ENCODE results near the gene ARL13B.
"Not testable (repeated sequence)": the region's sequence is repeated elsewhere in the genome, so short reads cannot be mapped to it uniquely, and the experiment has no call there.

Gene ARL13B

DNA sequence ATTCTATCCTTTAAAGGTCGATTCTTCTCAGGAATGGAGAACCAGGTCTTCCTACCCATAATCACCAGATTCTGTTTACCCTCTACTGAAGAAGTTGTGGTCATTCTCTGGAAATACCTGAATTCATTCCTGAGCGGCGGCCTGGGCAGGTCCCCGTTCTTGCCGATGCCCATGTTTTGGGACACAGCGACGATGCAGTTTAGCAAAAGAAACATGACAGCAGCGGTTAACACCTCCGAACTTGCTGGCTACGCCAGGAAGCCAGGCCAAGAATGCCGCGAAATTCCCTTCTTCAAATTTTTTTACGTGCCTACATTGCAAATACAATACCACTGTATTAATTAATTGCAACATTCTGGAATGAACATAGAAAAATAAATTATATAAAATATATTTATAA, 81.3 kb downstream of the ARL13B start:
- no peak for DNase-seq (ENCODE audit: extremely low read depth in 1 of 2, low read depth in 1 of 2)

DNA sequence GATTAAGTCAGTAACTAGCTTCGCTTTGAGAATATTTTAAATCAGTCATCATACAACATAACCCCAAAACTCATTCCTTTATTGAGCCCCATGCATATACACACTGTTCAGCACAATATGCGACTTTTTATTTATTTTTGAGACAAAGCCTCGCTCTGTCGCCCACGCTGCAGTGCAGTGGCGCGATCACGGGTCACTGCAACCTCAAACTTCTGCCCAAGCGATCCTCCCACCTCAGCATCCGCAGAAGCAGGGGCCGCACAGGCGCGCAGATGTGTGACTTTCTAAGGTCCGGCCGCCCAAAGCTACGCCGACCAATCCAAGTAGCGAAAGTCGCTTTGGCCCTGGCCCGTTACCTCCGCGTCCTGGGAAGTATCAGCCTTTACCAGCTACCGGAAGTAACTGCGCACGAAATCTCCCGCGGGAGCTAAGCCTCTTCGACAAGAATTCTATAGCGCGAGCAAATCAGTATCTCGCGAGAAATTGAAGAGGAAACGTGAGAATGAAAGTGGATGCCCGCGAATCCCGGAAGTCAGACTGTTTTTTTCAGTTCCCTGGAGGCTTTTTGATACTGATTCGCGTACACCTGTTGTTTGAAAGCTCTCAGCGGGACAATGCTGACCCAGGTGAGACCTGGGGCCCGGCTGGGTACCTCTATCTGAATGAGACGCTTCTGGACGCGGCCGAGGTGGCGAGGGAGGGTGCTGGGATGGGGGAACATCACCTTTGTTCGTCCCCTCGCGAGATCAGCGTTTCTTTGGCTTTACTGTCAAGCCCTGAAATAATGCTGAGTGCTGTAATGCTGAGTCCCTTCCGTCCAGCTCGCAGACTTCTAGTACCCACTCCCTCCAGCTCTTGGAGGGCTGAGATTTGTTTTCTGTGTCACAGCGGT, 82.8 kb downstream of the ARL13B start, which contains the start of the genes DHFR2 and NSUN3:
Gene DHFR2 (minus strand): TSS at position 404 of the 892 bp plus-strand sequence. CDS start 1,405 bp downstream, outside the sequence.
Gene NSUN3 (plus strand): TSS at position 549 of the 892 bp plus-strand sequence. CDS start 66 bp downstream, at position 615.
- peak; percentile 51 to 62 for DNase-seq (ENCODE audit: extremely low read depth in 1 of 2, low read depth in 1 of 2)

DNA sequence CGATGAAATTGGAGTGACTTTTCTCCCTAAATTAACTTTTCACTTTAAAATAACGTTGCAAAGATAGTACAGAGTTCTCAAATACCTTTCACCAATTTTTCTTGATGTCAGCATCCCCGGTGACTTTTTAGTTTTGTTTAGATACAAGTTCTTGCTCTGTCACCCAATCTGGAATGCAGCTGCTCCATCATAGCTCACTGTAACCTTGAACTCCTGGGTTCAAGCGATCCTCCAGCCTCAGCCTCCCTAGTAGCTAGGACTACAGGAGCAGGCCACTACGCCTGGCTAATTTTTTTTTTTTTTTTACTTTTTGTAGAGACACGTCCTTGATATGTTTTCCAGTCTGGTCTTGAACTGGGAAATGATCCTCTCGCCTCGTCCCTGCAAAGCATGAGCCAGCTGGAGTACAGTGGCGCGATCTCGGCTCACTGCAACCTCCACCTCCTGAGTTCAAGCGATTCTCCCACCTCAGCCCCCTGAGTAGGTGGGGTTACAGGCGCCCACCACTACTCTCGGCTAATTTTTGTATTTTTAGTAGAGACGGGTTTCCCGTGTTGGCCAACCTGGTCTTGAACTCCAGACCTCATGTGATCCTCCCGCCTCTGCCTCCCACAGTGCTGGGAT, 83.7 kb downstream of the ARL13B start:
- no peak for DNase-seq (ENCODE audit: extremely low read depth in 1 of 2, low read depth in 1 of 2)

DNA sequence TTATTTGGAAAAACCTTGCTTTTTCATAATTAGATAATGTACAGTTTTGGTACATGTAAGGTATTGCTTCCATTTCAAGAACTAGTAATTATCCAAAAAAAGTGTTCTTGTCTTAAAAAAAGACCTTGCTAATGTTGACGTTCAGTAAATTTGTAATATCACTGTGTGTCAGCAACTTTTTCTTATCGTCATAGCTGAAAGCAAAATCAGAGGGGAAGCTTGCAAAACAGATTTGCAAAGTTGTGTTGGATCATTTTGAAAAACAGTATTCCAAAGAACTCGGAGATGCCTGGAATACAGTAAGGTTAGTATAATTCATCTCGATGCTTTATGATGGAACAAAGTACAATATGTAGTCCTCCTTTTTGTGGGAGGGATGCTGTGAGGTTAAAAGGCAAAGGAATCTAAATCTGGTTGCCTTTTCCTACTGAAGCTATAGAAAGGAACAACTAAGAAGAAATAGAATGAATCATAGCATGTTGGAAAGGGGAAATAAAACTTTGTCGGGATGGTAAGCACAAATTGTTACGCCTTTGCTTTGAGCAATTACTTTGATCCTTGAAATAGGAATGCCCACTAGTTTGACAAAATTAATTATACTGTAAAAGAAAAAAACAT, 84.4 kb downstream of the ARL13B start:
- DNase-seq (ENCODE audit: extremely low read depth in 1 of 2, low read depth in 1 of 2): no peak

DNA sequence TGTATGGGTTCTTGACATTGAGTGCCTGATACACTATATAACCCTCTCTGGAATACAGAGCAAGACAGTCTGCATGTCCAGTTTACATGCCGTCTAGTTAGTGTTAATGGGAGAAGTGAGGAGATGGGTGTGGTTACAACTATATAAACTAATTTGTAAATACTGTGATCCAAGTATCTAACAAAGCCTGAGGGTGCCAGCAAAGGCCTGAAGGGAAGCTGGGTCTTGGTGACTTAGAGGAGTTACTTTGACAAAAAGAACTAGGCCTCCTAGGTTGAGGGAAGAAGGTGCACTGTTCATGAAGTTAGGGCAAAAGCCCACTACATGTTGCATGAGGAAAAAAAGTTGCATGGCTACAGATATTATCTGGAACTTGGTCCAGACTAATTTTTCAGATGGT, 85.2 kb downstream of the ARL13B start:
- DNase-seq (ENCODE audit: extremely low read depth in 1 of 2, low read depth in 1 of 2): no peak

DNA sequence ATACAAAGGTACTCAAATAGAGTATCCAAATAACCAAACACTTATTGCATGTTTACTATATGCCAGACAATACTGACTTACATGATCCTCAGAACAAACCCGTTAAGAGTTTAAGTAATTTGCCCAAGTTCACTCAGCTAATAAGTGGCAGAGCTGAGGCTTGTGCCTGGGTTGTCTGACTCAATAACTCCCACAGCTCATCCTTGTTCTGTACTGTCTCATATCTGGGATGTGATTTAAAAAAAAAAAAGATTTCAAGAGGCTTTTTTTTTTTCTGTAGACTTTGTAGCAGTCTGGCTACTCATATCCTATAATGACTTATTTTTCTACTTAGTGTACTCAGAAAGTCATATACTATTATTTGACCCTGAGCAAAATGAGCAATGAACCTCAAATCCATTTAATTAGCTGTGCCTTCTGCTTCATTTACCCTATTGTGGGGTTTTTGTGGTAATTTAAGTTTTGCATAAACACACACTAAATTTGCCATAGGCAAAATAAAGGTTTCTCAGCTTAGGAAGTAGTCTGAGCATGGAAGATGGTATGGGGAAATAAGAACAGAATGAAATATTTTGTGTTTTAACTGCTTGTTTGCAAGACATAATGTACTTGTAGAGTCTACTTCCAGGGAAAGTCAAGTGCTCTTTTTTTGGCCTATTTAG, 86.0 kb downstream of the ARL13B start:
- DNase-seq (ENCODE audit: extremely low read depth in 1 of 2, low read depth in 1 of 2): no peak

DNA sequence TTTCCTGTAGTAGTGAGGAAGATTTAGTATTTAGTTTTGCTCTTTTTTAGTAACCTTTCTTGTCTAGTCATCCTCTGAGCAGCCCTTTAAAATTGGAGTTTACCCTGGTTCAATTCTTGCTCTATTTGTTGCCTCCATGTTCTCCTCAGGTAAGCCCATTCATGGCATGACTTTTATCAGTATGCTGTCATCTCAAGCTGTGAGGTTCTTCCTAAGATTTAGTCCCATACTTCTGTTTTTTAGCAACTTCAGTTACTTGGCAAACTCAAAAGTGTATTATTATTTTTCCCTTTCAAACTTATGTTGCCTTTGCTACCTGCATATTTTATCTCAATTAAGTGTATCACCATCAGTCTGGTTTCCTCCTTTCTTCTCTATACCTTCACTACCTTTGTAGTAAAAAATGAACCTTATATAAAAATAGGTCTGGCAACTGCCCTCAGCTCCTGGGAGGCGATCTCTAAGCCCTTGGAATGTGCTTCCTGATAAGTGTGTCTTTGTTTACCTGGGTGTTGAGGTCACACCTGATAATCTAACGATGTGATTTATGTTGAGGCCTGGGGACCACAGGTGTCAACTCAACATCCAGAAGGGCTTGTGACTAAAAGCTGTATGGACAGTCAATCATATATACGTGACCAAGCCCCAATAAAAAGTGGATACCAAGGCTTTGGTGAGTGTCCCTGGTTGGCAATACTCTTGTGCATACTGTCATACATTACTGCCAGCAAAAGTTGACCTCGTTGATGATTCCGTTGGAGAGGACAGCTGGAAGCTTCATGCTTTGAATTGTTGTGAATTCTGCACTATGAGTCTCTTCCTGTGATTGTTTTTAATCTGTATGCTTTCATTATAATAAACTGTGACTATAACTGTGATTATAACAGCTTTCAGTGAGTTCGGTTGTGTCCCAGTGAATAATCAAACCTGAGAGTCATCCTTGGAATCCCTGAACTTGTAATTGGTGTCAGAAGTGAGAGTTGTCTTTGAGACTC, 86.8 kb downstream of the ARL13B start:
- DNase-seq (ENCODE audit: extremely low read depth in 1 of 2, low read depth in 1 of 2): no peak

DNA sequence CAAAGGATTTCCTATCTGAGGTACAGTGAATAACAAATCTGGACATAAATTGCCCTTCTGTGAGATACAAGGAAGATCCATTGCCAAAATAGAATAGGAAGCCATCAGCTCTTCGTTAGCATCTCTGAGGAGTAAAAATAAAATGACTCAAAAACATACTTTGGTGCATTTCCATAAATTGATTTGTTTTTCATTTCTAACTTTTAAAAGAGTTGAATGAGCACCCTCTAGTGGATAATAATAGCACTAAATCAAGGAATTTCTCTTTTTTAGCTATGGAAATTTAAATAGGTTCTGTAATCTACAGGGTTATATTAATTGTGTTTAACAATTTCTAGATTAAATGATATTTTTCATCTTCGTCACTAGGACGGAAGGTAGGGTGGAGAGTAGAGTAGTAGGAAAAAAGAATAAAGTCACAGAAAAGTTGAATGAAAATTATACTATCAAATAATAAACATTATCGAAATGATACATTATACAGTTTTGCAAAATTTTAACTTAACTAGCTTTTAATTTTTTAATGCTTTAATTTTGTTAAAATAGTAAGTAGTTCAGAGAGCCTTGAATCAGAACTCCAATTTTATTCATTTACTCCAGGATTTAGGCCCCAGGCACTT, 89.3 kb downstream of the ARL13B start:
- DNase-seq (ENCODE audit: extremely low read depth in 1 of 2, low read depth in 1 of 2): no peak

DNA sequence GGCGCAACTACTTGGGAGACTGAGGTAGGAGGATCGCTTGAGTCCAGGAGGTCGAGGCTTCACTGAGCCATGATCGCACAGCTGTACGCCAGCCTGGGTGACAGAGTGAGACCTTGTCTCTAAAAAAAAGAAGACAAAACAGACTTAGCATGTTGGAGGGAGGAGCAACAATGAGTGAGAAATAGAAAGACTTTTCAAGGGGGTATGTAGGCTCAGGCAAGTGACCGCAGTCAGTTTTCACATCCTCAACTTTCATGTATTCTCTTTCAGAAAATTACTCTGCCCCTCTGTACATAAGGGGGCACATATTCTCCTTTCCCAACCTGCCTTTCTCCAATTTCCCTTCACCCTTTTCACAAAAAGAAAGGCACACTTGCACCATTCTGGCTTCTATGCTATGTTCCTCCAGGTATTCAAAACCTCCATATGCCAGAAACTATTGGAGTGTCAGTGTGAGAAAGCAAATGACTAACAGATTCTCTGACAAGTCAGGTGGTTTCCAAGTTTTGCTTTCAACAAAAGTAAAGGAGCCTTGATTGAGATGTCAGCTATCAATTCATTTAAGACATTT, 90.5 kb downstream of the ARL13B start:
- no peak for DNase-seq (ENCODE audit: extremely low read depth in 1 of 2, low read depth in 1 of 2)

DNA sequence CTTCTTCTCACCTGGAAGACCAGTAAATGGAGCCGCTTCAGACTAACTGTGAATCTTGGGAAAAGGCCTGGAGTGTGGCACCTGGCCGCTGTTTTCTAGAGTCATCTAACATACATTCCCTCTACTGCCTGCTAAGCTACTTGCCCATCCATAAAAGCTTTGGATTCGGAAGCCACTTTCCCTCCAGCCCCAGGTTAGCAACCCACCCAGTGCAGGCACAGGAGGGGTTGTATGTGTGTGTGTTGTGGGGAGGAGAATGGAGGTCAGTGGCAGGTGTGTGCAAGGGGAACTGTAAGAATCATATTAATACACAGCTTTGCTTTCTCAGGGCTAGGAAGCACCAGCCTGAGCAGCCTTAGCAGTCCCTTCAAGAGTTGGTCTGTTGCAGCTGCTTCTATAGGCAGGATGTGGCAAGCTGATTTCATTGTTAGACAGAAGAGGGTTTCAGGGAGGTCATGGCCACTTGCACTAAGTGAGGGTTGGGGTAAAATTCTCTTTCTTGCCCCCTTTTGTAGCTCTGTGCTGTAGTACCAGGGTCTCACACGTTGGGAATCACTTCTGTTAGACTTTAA, 91.8 kb downstream of the ARL13B start:
- DNase-seq (ENCODE audit: extremely low read depth in 1 of 2, low read depth in 1 of 2): no peak

DNA sequence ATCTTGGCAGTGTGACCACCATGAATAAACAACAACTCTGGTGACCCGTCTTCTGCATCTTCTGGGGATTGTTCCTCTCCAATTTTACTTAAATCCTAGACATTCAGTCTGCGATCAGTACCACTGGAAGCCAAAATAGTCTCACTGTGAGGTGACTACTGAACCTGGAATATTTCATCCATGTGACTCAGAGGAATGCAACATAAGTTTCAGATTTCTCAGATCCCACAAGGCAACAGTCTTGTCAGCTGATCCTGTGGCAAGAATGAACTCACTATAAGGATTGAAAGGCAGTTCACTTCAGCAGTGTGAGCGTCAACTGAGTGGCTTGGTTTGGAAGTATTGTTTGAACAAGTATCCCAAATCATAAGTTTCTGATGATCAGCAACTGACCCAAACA, 96.1 kb downstream of the ARL13B start:
- DNase-seq (ENCODE audit: extremely low read depth in 1 of 2, low read depth in 1 of 2): no peak

DNA sequence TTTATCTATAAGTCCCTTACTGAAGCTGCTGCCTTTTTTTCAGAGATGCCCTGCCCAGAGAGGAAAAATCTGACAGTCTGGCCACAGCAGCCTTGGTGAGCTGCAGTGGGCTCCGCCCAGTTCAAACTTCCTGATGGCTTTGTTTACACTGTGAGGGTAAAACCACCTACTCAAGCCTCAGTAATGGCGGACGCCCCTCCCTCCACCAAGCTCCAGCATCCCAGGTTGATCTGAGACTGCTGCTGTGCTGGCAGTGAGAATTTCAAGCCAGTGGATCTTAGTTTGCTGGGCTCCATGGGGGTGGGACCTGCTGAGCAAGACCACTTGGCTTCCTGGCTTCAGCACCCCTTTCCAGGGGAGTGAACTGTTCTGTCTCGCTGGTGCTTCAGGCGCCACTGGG, 100.6 kb downstream of the ARL13B start:
- DNase-seq (ENCODE audit: extremely low read depth in 1 of 2, low read depth in 1 of 2): not testable (repeated sequence)

DNA sequence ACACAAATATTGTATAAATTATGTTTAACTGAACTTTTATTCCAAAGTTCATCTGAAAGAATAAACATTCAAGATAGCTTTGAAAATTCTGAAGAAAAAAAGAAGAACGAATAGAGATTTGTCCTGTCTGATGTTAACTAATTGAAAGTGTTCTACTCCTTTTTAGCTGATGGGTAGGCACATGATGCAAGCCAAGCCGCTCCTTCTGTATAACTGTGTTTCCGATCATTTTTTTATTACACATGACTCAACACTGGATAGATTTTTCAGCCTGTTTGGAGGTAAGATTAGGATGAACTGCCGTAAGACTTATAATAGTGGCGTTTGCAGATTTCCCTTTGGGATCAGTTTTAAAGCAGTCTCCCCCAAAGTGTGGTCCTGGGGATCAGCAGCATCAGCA, 101.9 kb downstream of the ARL13B start:
- no peak for DNase-seq (ENCODE audit: extremely low read depth in 1 of 2, low read depth in 1 of 2)

DNA sequence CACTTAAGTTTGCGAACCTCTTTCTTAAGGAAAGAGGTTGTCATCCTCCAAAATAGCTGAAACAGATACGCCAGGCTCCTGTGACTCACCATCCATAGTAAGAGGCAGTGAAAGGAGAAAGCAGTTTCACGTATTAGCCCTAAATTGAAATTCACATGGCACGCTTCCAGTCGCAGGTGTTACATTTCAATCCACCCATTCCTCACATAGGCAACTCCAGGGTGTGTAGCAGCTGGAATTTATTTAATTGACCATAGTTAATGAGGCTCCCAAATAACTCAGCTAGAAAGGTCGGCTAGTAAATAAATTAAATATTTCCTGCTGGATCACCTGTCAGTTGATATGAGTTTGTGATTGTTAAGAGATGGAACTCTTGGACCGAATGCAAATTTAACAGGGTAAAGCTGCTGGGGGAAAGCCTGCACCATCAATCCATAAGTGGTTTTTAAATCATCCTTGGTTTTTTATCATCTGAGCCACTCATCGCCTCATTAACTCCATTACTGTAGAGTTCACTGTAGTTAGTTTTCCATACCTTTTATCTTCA, 102.5 kb downstream of the ARL13B start:
- no peak for DNase-seq (ENCODE audit: extremely low read depth in 1 of 2, low read depth in 1 of 2)

DNA sequence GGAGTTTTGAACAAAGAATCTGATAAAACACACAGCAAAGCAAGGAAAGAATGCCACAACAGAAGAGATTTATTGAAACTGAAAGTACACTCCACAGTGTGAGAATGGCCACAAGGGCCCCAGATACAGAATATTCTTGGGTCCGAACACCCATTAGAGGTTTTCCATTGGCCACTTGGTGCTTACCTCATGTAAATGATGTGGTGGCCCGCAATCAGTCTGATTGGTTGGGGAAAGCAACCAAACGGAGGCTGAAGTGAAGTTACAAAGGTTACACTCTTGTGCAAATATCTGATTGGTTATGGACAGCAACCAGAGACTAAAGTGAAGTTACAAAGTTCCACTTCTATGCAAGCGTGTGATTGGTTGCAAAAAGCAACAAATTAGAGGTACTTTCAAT, 103.3 kb downstream of the ARL13B start:
- DNase-seq (ENCODE audit: extremely low read depth in 1 of 2, low read depth in 1 of 2): no peak

DNA sequence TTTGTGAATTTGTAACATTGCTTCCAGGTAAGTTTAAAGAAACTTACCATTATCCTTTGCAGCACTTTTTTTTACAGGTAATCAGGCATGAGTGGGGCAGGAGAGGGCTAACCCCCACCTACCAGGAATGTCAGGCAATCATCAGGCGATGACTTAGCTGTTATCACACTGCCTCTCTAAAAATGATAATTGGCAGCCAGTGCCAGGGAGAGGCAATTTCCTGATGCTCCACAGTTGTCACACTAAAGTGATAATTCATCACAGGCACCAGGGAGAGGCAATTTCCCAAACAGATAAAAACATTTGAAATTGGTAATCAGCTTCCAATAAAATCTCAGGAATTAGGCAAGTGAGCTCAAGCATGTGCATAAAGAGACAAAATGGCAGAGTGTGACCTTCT, 109.2 kb downstream of the ARL13B start:
- no peak for DNase-seq (ENCODE audit: extremely low read depth in 1 of 2, low read depth in 1 of 2)

DNA sequence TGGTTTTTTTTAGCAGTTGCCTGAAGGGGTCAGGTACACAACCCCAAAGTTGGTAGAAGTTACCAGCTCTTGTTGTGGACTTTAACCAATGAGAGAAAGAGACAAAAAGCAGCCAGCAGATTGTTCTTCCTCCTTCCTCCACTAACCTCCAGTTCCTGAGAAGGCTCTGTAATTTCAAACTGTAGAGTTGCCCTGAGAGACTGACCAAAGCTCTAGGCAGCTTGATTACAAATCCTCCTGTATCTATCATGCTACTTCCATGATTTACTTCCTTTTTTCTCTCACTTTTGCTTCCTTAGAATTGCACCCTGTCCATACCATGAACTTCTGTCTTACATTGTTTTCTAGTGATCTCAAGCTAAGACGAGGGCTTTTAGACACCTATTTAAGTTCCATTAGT, 112.1 kb downstream of the ARL13B start:
- DNase-seq (ENCODE audit: extremely low read depth in 1 of 2, low read depth in 1 of 2): no peak

DNA sequence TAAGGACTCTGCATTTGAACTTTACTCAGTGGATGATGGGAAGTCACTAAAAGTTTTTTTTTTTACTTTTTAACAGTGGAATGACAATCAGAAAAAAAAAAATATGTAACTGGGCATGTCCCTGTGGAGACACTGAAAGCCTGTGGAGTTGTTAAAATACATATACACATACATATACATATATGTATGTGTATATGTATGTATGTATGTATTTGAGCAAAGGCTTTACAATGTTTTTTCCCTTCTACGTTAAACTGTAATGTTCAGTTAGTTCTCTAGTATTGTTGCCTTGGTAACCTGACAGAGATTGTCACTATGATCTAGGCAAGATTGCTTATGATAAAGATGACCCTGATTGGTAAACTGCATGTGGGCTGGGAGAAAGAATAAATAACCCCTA, 113.2 kb downstream of the ARL13B start:
- no peak for DNase-seq (ENCODE audit: extremely low read depth in 1 of 2, low read depth in 1 of 2)

DNA sequence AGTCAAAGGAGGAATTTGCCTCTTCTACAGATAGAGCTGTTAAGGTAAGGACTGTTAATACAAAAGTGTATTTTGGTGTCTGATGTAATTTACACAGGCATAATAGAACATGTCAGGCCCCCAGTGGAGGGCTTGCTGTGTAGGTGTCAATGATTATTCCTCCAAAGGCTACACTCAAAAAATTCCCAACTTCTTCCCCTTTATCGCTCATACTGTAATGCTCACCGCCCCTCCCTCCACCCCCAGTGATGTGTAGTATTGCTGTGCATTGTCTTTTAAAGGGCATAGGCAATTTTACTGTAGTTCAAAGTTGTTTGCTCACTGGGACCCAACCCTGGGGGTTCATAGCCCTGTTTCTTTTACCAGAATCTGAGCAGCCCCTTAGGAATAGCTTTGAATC, 115.2 kb downstream of the ARL13B start:
- DNase-seq (ENCODE audit: extremely low read depth in 1 of 2, low read depth in 1 of 2): no peak

Data from activated CD8-positive, alpha-beta memory T cell treated with anti-CD3 and anti-CD28 coated beads for 1 hour (primary cell).